Measurements from ENCODE around the gene INS.

The INS gene

DNA sequence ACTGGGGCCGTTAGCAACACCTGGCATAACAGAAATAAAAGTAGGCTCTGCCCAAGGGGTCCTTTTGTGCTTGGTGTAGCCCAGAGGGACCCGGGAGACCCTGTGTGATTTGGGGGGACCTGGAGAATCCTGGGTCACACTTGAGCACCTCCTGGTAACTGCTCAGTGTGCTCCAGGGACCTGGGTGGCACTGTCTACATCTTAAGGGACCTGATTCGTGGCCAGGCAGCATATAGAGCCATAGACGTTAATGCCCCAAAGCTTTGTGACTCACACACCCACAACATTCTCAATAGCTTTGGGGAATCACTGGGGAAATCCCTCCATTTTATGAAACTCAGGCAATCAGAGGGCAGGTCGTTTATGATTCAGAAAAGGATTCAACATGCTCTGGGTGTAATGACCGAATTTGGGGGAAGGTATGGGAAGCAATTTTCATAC is 18.2 kb downstream of the INS start:
- no peak for DNase-seq

DNA sequence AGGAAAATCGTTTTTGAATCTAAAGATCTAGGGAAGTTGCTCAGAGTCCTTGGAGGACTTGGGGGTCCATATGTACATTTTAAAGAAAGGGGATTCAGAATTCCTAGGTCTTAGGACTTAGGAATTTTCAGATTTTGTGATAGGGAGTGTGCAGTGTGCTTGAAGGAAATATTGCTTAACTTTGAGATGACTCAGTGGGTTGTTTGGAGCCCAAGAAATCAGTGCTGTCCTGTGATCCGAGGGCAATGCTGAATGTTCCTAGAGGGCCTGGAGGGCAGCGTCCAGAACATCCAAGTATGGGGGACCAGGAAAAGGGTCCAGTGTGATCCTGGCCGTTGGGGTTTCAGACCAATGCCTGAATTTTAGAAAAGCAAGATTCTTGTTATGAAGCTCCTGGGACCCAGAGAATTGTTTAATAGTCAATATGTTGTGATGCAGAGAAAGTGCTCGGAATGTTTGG is 18.7 kb downstream of the INS start:
- no peak for DNase-seq

DNA sequence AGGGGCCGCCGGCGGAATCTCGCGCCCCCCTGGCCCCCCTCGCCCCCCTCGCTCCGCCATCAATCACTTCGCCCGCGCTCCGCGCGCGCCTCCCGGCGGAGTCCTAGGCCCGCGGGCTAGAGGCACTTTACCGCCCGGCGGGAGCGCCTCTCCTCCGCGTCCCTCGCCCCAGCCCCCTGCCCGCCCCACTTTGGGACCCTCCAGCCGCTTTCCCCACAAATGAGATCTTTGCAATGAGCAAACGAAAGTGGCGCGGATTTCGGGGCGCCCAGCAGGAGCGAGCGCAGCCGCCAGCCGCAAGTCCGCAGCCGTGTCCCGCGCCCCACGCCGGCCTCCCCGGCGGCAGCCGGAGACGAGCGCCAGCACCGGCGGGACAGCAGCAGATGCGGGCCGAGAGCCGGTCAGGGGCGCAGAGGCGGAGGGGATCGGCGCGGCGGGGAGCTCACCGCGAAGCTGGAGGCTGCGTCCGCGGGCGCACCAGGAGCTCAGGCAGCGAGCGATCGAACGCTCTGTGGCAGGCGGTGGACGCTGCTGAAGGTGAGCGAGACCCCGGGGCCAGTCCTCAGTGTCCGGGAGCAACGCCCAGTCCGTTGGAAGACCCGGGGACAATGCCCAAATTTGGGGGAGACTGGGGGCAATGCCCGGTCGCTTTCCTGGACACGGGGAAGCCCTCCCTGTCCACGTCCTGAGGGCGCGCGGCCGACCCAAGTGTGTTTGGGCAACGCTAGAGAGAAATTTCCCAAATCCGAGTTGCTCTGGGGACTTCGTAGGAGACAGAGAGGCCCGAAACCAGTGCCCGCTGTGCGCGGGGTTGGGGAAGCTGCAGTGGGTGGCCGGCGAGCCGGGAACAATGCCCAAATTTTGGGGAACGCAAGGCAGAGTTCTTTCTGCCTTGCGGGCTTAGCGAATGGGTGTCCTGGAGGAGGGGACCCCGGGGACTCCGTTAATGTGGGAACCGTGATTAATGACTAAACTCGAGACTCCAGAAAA is 20.3 kb downstream of the INS start:
- DNase-seq: no peak

DNA sequence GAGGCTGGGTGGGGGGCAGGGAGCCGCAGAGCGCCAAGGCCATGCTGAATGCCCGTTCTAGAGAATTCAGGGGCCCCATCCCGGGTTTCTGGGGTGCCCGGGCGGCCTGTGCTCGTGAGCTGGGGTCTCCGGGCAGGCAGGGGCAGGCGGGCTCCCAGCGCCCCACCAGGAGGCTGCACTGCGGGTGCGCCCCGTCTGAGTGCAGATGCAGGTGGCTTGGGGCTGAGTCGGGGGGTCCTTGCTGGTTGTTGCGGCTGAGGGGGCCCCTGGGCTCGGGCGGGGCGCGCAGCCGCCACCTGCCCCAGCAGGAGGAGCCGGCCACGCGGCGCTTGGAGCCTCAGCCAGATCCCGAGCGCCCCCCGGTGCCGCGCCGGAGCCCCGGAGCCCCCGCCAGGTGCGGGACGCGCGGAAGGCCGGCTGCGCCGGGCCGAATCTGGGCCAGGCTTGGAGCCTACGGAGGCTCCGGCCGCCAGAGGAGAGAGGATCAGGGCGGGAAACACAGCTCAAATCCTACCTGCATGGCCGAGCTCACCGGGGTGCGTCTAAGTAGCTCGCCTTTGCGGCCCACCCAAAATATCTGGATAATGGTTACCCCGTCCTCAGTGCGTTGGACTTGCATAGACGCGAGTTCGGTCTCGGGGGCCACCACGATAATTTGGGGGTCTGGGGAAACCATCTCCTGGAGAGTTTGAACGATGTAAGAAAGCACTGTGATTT is 21.2 kb downstream of the INS start:
- peak; percentile 30 for DNase-seq

DNA sequence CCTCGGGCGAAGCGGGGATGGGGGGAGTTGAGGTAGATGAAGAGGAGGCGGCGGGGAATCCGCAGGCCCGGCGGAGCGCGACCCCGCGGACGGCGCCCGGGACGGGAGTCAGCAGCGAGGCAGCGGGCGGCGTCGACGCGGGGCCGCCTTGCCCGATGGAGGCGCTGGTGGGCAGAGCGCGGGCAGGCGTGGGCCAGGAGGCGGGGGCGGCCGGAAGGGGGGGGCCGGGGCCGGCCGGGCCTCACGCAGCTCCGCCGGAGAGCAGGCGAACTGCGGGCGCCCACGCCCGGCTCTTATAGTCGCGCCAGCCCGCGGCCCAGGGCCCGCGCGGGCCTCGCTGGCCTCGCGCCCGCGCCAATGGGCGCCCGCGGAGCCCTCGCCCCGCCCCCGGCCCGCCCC is 21.9 kb downstream of the INS start, which contains the start of gene IGF2:
IGF2 (minus strand) TSS at position 267 of the 399 bp plus-strand sequence. CDS start 3,866 bp downstream, outside the sequence.
- DNase-seq: no peak

DNA sequence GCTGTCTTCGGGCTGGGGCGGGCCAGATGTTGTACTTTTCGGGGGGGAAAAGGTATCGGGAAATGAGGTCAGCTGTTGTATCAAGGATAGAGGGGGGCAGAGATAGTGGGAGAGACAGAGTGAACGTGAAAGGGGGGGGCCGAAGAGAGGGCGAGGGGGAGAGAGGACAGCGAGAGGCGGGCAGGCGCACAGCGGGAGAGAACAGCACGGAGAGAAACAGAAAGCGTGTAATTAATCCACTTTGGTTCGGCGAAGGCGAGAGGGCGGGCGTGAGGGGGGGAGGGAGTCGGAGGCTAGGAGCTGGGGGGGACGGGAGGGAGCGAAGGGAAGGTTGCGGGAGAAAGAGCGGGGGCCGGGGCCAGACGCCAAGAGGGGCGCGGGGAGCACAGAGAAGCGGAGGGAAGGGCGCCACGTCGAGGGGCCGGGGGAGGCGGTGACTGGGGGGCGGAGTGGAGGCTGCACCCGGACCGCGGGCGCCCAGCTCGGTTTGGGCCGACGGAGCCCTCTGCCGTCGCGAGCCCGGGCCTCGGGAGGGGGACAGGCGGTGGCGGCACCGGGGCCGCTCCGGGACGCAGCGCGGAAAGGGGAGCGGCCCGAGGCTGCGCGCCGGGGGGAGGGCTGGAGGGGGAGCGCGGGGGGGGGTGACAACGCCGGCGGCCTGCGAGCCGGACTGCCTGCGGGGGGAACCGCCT is 22.4 kb downstream of the INS start:
- no peak for DNase-seq

DNA sequence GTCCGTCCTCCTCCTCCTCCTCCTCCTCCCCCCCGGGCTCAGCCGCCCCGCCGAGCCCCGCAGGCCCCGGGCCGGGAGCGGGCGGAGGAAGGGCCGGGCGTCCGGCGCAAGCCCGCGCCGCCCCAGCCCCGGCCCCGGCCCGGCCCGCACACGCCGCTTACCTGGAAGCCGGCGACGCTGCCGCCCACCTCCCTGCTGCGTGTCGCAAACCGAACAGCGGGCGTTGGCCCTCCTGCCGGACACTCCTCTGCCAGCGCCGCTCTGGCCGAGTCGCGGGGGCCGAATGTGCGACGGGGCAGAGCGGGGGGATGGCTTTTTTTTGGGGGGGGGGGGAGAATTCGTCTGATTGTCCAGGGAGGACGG is 23.0 kb downstream of the INS start:
- DNase-seq: no peak

DNA sequence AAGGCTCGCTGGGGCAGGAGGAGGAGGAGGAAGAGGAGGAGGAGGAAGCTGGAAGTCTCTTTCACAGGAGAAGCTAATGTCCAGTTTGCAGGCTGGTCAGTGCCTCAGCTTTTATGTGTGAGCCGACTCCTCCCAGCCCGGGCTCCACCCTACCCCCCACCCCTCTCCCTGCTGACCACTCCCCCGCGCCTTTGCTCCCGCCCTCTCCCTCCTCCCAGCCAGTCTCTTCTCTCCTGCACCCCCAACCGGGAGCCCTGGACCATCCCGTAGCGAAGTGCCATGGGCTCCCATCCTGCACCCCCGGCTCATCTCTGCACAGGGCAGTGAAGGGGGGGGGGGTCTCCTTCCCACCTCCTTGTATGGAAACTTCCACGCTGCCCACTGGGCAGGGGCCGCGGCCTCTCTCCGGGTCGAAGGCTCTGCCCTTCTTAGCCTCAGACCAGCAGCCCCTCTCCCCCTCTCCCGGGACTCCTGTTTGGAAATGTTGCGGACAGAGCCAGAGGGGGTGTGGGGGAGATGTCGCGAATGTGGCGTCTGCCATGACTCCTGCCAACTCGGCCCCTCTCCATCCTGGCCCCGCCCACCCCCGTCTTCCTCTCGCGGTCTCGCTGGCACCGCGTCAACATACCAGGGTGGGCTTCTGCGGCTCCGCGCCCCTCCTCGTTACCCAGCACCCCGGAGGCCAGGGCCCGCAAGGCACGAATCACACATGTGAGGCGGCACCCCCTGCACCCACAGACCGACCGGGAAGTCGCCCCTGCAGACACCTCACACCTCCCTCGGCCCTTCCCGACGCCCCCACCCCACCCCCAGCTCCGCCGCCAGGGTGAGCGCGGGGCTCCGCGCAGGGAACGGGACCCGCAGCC is 23.6 kb downstream of the INS start:
- peak; percentile 17 for DNase-seq

DNA sequence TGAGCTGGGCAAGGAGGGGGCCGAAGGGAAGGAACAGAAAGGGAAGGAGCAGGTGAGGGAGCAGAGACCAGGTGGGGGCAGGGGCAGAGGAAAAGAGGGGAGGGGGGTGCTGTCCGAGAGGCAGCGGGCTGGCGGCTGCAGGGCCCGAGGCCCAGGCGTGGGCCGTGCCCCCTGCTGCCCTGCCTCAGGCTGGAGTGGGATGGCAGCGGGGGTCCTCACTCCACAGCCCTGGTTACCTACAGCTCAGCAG is 24.1 kb downstream of the INS start:
- DNase-seq: no peak

DNA sequence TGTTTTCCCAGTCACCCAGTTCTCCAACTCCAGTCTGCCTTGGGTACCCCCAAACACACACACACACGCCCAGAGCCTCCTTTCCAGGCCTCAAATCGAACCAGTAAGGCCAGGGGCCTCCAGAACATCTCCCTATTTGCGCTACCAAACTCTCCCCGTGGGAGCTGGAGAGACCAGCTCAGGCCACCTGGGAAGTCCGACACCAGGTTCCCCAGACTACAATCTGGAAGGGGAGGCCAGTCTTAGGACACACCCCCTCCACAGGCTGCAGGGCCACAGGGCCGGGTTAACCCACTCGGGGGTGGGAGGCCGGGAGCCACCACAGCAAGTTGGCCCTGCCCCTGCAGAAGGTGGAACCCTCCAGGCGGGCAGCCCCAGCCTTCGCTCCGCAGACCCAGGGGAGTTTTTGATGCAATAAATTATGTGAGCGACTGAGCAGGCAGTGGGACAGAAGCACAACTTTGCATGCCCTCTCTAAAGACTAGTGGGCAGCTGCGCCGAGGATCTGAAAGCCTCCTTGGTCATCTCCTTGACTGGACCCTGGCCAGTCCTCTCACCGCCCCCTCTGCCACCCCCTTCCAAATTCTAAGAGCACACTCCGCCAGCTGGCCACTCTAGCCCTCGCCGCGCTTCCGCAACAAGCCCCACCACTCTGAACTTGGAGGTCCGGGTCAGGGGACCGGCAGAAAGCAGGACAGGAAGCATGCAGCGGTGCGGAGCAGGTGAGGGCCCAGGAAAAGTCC is 24.6 kb downstream of the INS start:
- DNase-seq: no peak

DNA sequence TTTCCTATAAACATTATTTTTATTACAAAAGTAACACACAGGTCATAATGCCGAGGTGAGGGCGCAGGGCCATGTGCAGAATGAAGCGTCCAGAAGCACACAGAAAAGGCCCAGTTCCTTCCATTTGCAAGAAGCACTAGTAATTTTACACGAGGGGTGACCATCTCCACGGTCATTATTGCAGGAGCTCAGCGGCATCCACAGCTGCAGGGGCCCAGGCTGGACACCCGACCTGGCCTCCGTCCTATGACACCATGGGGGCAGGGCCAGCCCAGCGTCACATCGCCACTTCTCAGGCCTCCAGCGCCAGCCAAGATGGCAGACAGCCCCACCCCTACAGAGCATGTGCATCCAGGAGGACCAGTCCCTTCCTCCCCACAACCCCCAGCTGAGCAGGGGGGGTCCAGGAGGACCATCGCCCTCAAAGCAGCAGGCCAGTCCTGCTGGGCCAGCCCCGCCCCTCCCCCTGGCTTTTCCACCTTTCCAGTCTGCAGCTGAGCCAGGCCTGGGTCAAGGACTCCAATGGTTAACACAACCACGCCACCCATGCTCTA is 25.3 kb downstream of the INS start:
- DNase-seq: no peak

DNA sequence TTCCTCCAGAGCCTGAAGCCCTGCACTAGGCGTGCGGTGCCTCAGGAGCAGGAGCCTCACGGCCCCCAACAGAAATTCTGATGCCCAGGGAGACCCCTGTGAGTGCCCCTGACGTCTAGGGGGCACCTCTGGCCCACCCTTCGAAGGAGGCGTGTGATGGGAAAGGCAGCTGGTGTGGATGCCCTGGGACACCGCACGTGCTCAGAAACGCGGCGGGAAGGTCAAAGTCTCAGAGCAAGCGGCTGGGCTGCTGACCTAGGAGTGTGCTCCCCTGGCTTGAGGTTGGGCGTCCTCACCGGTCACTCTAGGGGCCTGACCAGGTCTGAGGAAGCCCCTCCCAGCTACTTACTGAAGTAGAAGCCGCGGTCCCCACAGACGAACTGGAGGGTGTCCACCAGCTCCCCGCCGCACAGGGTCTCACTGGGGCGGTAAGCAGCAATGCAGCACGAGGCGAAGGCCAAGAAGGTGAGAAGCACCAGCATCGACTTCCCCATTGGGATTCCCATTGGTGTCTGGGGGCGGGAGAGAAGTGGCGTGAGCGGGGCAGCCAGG is 25.9 kb downstream of the INS start:
- no peak for DNase-seq

DNA sequence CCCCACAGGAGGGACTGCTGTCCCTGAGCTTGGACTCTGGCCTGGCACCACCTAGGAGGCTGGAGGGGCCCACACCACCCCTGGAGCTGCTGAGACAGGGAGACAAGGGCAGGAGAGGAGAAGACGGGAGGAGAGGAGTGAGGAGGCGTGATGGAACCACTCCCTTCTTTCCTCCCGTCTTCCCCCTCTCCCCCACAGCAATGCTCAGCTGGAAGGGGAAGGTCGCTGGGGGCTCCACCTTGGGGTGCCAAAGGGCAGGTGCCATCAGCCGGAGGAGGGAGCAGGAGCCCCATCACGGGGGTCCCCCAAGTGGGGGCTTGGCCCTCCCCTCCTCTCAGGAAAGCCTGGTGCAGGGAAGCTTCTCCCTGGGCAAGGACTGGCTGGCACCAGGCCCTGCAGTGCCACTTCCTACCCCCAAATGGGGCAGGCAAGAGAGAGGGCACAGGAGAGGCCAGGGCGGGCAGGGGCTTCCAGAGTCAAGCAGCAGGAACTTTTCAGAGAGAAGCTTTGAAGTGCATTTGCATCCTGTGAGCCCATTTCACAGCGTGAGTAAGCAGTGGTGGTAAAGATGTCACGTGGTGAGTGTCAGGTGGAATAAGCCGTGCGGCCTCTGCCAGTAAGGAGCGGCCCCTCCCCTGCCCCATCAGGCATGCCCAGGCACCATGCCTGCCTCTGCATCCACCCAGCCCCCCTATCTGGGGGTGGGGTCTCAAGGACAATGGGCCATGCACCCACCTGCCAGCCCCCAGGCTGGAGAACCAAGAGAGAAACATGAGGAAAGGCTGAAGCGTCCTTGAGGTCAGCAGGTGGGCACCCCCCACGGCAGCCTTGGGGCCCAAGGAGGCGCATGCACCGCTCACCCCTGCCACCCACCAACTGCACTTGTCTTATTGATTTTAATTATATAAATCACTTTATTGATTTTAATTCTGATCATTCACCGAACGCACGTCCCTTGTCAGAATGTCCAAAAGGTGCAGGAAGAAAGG is 26.7 kb downstream of the INS start:
- DNase-seq: no peak

DNA sequence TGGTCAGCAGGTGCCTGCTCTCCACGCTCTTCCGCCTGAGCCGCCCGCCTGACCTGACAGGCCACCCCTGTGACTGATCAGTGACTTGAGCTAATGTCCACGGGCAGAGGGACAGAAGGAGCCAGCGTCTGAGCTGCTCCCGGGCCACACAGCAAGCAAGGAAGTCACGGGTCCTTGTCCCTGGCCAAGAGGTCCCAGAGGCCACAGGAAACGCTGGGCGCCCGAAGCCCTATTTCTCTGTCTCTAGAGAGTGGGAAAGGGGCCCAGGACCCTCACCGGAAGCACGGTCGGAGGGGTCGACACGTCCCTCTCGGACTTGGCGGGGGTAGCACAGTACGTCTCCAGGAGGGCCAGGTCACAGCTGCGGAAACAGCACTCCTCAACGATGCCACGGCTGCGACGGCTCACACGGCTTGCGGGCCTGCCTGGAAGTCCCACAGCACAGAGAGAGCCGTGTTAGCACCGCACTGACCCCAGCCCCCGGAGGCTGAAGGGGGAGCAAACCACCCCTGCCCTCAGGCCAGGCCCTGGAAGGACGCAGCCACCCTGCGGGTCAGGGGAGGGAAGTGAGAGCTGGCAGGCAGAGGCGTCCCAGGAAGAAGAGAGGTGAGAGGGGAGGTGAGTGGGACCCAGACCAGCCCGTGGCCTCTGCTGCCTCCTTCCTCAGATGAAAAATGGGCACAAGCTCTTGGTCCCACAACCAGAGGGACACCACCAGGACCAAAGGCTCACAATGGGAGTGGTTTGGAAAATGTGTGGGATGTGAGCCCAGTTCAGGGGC is 27.6 kb downstream of the INS start:
- no peak for DNase-seq

DNA sequence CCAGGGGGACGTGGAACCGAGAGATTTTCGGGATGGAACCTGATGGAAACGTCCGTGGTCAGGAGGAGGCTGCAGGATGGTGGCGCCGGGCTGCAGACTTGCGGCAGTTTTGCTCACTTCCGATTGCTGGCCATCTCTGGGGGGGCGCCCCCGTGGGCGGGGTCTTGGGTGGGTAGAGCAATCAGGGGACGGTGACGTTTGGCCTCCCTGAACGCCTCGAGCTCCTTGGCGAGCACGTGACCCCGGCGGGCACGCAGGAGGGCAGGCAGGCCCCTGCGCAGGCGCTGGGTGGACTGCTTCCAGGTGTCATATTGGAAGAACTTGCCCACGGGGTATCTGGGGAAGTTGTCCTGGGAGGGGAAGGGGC is 28.2 kb downstream of the INS start:
- no peak for DNase-seq

DNA sequence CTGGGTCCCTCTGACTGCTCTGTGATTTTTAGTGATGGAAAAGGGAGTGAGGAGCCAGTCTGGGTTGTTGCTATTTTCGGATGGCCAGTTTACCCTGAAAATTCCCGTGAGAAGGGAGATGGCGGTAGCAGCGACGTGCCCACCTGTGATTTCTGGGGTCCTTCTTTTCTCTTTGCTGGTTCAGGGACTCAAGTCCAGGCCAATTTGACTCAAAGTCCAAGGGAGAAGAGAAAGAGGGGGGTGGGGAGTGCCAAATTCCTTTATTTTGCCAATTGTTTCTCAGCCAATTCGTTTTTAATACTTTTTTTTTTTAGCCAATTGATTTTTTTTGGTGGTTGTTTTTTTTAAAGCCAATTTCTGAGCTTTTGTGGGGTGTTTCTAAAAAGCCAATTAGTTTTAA is 28.8 kb downstream of the INS start:
- no peak for DNase-seq

DNA sequence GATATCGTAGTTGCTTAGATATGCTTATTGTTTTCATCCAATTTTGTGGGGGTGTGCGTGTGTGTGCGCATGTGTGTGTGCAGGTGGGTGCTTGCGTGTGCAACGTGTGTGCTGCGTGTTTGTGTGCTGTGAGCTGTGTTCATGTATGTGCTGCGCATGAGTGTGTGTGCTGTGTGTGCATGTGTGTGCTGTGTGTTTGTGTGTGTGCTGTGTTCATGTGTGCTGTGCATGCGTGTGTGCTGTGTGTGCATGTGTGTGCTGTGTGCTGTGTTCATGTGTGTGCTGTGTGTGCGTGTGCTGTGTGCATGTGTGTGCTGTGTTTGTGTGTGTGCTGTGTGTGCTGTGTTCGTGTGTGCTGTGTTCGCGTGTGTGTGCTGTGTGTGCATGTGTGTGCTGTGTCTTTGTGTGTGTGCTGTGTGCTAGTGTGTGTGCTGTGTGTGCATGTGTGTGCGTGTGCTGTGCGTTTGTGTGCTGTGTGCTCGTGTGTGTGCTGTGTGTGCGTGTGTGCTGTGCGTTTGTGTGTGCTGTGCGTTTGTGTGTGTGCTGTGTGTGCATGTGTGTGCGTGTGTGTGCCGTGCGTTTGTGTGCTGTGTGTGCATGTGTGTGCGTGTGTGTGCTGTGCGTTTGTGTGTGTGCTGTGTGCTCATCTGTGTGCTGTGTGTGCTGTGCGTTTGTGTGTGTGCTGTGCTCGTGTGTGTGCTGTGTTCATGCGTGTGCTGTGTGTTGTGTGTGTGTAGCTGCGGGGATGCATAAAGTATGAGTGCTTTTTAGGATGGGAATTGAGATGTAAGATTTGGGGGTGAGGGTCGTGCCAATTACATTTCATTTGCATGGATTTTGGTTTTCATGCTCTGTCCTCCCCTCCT is 29.4 kb downstream of the INS start:
- DNase-seq: no peak

DNA sequence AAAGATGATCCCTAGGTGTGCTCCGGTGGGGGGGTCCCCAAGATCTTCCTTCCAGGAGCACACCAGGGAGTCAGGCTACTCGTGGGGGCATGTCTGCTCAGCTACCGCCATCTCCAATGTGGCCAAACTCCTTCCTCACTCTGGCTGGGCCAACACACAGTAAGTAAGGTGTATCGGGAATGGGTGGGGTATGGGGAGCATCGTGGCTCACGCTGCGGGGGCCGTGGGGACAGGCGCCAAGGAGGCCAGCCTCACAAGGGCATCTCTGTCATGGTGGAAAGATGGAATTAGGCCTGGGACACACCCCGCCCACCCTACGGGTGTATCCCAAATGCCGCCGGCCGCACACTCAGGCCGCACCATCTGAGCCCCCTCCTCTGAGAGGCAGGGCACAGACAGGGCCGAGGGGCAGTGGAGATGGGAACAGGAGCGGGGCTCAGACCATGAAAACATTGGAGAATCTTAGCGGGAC is 30.1 kb downstream of the INS start:
- DNase-seq: no peak

Measured in DMS79 treated with DMSO at 0.1 percent for 48 hours (cell line).